Keratinocyte (primary cell): ENCODE measurements around the gene IL21R.

Source experiments
- CTCF ChIP-seq, 3 experiments: IDR thresholded peaks in 1 of 3; conservative IDR thresholded peaks in 1 of 3; optimal IDR thresholded peaks in 1 of 3; 2 replicates in 2 of 3; 3 replicates in 1 of 3; pipeline versions ENCODE3 to v1.5.1; 2011; ENCODE audit warnings: low read length in 3 of 3, mild to moderate bottlenecking in 3 of 3, moderate library complexity in 2 of 3, control low read depth in 1 of 3, inconsistent platforms in 1 of 3; ENCODE audit not compliant: insufficient read depth in 2 of 3; ENCODE audit errors: extremely low read depth in 1 of 3
- EZH2 ChIP-seq: IDR thresholded peaks from one replicate; pipeline ENCODE4 v1.6.1; 2012; ENCODE audit warnings: inconsistent platforms, mild to moderate bottlenecking, low read length, moderate library complexity

- TF ChIP-seq CTCF (optimal IDR thresholded peaks at IDR 0.05 in 1 of 3, IDR thresholded peaks at IDR 0.05 in 1 of 3, conservative IDR thresholded peaks at IDR 0.05 in 1 of 3; ENCODE audit: extremely low read depth in 1 of 3, insufficient read depth in 2 of 3, low read length in 3 of 3) = no peak
- TF ChIP-seq EZH2 = no peak
Measured at GRCh38 chr16:27486344-27486743, 84.4 kb downstream of the IL21R start.
